ENCODE measurements around the gene GLT6D1.

GLT6D1 gene

DNA sequence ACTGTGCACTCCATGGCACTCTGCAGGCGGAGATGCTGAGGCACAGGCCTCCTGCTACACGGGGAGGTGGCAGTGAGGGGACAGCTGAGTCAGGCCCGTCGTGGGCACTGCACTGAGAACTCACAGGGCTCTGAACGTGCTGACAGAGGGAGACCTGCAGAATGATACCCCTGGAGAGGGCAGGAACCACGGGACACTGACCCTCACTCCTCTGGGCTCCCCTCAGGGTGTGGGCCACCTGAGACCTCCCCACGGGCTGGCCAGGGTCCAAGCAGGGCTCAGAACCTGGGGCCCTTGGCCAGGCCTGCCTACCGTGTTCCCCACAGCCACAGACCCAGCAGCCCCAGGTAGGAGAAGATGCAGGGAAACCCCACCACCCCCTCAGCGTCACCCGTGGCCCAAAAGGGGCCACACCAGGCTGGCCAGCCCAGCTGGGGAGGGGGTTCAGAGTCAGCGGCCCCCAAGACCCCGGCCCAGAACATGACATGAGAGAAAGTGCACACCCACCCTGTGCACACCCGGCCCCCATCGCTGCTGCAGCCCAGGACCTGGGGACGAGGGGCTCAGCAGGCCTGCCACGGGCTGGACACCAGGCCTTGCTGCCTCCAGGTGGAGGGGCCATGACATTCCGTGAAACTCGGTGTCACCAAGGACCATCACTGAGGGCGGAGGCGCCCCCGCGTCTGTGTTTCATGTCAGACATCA, 30.9 kb downstream of the GLT6D1 start:
- DNase-seq (ENCODE audit: low read depth in 2 of 2): no peak

DNA sequence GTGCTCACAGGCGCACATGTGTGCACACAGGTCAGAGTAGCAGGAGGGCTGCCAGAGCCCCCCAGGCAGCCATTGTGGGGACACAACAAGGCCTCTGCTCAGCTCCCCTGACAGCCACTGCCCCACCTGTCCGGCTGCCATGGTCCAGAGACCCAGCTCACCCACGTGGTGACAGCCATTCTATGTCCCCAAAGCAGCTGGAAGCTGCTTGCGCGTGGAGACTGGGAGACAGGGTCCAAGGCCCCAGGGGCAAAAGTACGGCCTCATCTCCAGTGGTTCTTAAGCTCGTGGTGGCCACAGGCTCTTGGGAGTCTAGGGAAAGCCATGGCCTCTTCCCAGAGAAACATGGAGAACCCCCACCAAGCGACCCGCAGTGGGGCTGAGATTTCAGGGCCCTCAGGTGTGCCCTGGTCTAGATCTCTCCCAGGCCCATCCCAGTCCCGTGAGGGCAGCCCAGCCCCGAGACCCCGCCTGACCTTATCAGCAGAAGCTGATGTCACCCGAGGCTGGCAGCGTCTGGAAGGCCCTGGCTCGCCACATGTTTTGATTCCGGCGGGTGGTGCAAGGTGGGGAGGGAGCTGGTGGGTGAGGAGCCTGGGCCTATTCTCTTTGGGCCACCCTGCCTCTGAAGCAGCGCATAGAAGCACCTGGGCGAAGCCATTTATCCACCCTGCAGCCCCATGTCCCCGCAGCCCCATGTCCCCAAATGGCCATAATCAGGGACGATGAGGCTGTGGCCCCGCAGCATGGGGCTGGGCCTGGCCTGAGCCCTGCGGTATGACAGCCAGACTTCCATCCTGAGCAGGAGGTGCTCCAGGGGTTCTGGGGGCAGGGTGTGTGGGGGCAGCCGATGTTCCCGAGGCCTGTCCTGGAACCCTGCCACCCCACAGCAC, 31.7 kb downstream of the GLT6D1 start:
- no peak for DNase-seq (ENCODE audit: low read depth in 2 of 2)

DNA sequence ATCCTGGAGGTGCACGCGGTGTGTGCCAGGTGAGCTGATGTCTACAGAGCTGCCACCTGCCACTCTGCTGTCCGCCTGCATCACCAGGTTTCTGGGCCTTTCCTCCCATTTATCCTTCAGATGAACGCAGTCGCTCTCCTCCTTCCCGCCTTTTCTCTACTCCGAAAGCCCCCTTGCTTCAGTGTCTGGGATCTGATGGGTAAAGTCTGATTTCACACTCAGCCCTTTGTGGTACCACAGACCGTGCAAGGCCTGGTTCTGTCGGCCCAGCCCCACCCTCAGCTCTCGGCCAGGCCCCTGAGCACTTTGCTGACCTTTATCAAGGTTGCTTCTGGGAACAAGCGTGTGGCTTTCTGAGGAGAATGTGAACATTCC, 32.5 kb downstream of the GLT6D1 start:
- DNase-seq (ENCODE audit: low read depth in 2 of 2): no peak

DNA sequence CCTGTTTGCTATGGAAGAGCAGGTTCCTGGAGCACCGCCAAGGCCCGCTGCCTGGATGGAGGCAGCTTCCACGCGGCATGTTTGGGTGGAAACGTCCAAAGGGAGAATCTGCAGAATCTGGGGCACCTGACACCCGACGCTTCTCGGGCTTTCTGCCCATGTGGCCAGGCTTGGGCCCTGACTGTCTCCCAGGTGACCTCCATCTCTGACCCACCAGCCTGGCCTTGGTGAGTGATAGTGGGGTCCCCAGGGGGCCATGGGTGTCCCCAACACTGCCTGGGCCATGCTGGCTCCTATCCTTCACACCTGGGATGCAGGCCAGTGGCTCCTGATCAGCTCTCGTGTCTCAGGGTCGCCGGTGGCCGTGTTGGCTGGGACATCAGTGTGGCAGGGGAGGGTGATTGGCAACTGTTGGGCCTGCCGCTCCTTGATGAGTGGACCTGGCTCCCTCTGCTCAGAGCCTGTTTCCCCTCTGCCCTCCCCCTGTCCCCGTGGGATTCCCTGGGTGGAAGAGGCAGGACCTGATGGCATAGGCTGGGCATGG, 34.0 kb downstream of the GLT6D1 start:
- DNase-seq (ENCODE audit: low read depth in 2 of 2): no peak

DNA sequence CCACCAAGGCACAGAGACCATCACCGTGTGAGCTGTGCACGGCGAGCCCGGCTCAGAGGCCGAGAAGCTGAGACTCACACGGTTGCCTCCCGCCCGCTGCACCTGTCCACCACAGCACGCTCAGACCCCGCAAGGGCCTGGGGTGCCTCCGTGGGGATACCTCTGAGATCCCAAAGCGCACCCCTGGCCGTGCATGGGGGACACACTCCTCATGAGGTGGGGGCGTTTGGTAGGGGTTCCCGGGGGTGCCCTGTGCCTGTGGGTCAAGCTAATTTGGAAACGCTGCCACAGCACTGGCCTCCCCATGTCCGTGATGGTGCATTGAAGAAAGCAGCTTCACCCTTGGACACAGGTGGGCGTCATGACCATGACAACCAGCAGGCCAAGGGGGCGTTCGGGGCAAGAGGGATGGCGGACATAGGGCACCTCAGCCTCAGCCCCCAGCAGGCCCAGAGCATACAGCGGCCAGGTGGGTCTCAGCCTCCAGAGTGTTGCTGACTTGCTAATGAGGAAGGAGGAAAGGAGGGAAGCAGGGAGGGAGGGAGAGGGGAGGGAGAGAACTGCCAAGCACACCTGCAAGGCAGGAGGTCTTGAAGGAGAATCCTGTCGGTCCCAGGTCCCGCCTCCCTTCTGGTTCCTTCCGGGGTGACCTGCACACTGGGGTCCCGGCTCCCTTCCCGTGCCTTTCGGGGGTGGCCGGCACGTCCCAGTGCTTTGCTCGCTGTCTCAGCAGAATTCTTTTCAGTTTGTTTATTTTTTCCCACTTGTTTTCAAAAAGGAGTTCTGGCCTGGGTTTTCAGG, 34.7 kb downstream of the GLT6D1 start:
- DNase-seq (ENCODE audit: low read depth in 2 of 2): no peak

DNA sequence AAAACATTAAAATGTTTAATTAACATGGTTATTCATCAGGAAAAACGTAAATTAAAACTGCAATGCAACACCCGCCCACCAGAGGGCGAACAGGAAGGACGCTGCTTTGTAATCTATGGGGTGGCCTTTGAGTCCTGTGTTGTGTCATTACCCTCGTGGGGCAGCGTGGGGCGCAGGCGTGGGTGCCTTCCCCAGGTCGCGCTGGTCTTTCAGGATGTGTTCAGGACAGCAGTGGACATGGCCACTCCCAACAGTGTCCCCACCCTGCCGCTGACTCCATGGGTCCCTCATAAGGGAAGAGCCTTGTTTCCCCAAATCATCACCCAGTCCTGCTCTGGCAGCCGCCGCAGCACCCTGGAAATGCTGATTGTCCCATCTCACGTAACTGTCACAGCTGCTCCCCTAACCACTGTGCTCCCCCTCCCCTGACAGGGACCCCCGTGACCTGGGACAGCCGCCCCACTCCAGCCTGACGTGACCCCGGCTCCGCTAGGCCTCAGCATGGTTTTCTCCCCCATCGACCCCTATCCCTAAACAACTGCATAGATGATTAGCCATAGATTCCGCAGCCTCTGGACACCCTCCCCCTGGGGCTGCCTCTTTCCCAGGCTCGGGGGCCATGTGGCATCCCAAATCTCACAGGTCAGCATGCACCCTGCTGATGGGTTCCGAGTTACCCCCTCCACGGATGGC, 36.4 kb downstream of the GLT6D1 start:
- peak in 1 of 2 donors; percentile 24 for DNase-seq (ENCODE audit: low read depth in 2 of 2)

DNA sequence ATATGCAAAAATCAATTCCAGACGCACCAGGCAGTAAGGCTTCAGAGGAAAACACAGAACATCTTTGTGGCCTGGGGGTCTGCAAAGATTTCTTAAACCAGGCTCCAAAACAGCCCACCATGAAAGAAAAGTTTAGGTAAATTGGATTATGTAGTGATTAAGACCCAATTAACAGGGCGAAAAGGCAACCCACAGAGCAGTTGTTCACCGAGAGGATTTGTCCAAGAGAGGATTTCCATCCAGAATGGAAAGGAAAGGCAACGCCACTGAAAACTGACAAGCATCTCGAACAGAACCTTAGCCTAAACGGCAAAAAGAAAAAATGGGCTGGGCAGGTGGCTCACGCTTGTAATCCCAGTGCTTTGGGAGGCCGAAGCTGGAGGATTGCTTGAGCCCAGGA, 37.4 kb downstream of the GLT6D1 start:
- no peak for DNase-seq (ENCODE audit: low read depth in 2 of 2)

DNA sequence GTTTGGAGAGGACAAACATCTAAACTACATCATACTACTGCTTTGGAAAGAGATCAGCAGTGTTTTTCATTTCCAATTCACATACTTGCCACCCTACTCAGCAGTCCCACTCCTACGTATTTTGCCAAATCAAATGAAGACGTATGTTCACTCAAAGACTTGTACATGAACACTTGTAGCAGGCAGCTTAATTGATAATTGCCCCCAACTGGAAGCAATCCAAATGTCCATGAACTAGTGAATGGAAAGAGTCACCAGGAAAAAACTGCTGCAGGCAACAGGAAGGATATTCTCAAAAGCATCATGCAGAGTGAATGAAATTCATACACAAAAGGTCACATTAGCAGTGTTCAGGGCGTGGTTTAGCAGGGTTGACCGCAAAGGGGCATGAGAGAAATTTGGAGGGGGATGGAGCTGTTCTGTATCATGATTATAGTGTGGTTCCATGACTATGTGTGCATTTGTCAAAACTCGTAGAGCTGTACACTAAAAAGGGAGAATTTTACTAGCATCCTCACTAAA, 39.0 kb downstream of the GLT6D1 start:
- no peak for DNase-seq (ENCODE audit: low read depth in 2 of 2)

DNA sequence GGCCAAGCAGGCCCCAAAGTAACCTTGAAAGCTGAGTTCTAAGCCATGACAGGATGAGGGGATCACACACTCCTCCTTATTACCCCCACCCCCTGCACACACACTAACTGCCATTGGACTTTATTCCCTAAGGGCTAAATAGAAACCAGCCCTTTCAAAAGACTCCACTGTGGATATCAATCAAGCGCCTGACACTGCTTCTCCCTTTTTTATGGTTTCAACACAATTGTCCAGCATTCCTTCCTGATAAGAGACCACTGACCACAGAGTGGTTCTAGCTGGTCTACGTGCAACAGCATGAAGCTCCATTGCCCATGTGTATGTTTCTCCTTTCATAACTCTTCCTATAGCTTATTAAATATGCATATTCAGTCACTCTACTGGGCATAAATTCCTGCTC, 43.1 kb downstream of the GLT6D1 start:
- DNase-seq (ENCODE audit: low read depth in 2 of 2): no peak

DNA sequence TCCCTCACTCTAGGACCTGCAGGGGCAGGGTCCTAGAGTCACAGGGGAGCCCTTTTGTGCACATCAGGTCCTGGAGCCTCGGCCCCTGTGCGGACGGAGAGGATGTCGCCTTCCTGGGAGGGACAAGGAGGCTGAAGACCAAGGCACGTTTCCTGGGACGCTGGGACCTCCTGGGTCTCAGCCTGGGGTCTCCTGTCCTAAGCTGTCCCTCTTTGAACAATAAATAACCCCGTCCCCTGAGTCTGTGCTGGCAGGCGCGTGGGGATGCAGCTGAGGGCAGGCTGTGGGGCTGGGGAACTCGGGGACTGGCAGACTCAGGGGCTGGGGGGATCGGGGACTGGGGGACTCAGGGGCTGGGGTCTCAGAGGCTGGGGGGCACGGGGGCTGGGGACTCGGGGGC, 46.7 kb downstream of the GLT6D1 start:
- no peak for DNase-seq (ENCODE audit: low read depth in 2 of 2)

DNA sequence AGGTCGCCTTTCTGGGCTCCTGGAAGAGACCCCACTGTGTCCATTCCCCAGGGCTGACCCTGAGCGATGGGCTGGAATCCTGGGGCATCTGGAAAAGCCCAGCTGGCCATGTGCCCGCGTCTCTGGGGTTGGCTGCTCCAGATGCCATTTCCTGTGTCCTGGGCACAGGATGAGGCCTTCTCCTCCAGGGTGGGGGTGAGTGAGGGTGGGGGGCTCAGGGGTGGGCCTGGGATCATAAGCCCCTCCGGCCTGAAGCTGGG, 47.1 kb downstream of the GLT6D1 start:
- no peak for DNase-seq (ENCODE audit: low read depth in 2 of 2)

DNA sequence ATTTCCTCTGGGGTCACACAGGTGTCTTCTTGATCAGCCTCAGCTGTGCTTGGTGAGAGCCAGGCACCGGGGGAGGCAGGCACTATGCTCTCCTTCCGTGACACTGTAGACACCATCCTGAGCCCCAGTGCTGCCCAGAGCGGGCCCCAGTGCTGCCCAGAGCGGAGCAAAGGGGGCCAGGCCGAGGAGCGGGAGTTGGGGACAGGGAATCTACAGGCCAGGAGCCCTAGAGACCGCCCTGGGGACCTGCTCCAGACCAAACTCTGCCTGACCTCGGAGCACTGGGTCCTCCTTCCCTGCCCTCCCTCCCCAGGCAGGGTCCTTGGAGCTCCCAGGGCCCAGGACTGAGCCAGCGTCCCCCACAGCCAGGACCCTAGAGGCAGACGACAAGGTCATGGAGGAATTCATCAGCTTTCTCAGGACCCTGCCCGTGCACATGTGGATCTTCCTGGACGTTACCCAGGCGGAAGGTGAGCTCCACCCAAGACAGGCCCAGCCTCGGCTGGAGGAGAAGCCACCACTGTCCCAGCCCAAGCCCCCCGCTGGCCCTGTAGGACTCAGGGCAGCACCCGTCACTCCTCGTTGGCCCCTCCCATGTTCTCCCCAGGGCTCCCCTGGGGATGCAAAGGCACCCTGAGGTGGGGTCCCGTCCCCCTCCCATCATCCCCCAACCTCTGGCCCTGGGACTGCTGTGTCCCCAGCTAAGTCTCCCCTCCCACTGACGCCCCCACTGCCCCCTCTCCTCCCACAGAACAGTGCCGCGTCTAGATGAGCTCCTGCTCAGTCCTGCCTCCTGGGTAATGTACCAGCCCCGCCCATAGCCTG, 47.6 kb downstream of the GLT6D1 start:
- no peak for DNase-seq (ENCODE audit: low read depth in 2 of 2)

DNA sequence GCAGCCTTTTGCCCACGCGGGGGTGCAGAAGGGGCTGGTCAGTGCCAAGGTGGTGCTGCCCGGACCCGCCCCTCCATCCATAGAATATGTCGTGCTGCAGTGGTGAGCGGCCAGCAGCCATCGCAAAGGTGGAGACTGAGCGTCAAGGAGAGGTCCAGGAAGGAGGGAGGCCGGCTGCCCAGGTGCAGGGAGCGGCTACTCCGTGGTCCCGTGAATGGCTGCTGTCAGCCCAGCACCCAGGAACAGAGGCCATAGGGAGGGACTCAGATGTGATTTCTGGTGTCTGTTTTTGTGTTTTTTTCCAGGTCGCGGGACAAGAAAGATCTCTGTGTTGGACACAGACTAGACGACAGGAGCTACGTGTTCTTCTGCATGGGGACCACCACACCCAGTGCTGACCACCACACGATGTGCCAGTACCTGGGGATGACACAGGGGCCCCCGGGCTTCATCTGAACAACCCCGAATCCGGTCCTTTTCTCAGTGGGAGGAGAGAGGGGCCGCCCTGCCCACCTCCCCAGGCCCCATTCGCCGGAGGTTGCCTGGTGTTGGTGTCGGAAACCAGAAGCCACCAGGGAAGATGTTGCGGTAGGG, 48.8 kb downstream of the GLT6D1 start:
- DNase-seq (ENCODE audit: low read depth in 2 of 2): no peak

DNA sequence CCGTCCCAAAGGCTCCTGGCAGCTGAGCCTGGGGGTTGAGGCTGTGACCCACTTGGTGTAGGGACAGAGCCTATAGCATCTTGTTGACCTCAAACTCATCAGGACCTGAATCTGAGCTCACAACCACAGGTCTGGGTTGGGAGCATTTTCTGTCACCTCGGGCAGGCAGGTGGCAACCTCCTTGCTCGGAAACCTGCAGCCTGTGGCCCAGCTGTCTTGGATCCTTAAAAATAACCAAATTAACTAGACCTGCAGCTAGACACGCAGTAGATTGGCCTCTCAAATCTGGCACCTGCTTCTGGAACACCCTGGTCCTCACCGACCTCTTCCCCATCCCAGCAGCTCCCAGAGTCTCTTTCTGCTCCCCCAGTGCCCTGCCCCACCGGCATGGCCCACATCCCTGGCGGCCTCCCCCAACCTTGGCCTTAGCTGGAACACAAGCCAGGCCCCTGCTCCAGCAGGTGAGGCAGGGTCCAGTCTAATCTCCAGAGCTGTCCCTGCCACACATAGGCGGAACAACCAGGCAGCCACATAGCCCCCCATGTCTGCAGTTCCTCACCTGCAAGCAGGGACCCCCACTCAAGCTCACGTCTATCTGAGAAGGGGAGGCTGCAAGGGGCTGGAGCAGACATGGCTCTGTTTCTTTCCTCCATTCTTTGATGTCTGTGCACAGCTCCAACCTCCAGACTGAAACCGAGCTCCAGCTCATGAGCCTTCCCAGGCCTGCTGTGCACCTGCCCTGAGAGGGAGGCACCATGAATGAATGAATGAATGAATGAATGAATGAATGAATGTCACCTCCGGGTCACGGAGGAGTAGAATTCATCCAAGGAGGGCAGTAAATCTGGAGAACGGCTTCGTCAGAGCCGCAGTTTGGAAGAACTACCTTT, 49.5 kb downstream of the GLT6D1 start:
- DNase-seq (ENCODE audit: low read depth in 2 of 2): no peak

DNA sequence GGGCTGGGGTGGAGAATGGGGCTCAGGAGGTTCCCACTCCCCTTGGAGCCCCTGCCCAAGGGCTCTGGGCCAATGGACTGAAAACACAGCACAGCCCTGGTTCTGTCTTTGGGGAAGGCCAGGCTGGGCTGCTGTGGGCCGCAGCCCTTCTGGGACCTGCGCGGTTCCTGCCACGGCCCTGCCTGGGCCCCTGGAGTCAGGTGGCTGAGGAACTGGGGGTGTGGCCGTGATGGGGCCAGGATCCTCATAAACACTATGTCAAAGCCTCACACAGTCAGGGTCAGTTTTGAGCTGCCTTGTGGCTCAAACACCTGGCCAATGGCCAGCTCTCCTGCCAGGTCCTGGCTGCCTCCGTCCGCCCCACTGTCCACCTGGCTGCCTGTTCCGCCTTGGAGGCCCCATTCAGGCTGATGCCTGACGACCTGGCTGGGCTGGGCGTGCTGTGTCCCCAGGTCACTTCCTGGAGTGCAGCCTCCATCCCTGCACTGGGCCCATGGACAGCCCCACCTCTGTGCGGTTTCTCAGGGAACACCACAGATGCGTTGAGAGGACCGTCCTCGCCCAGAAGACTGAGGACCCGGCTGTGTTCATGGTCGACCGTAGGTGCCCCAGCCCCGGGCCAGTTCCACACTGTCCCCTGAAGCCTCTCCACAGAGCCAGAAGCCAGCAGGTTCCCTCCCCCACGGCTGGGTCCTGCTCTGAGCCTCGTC, 50.3 kb downstream of the GLT6D1 start:
- no peak for DNase-seq (ENCODE audit: low read depth in 2 of 2)

DNA sequence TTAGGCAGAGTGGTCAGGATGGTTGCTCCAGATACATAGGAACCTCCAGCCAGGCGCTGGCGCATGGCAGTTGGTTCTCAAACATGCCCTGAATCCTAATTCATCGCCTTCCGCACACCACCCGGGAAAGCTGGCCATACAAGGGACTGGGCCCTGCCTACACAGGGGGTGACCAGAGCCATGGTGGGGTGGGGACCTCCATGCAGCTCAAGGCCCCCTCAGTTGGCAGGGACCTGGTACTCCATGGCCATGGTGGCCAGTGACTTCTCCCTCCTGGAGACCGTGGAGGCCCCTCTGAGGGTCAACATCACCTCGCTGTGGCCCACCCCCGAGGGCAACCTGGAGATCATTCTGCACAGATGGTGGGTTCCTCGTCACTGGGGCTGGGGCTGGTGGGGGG, 51.0 kb downstream of the GLT6D1 start:
- no peak for DNase-seq (ENCODE audit: low read depth in 2 of 2)

DNA sequence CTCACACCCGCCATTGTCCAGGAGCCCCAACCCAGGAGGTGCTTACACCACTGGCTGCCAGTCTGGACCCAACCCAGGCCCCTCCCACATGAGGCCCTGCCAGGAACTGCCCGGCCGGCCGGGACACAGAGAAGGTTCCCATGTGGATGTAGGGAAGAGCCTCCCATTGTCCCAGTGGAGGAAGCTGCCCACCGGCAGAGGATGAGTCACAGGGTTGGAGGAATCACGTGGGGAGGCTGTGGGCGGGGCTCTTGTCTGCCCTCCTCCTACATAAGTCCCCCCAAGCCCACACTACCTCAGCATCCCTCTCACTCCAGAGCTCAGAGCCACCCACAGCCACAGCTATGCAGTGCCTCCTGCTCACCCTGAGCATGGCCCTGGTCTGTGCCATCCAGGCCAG, 51.7 kb downstream of the GLT6D1 start:
- DNase-seq (ENCODE audit: low read depth in 2 of 2): no peak

DNA sequence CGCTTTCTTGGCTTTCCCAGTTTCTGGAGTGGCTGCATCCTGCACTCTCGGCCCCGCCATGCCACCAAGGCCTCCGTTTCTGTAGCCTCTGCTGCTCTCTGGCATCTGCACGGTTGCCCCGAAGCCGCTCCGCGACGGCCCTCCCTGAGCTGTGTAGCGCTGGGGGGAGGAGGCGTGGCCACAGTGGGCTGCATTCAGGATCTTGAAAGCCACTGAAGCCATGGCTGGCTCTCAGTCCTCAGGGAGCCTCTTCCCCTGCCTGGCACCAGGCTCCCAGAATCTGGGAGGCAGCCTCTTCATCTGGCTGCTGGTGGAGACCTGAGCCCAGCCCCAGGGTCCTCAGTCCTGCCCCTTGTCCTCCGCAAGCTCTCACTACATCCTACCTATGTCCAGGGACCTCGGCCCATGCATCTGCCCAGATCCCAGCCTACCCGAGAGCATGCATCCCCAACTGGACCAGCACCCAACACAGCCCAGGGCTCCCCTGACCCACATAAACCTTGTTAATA, 52.7 kb downstream of the GLT6D1 start:
- no peak for DNase-seq (ENCODE audit: low read depth in 2 of 2)
